WERI-Rb-1 (cell line): Measurements from ENCODE around the gene OR11H7.
"Not testable (repeated sequence)": the region's sequence is repeated elsewhere in the genome, so short reads cannot be mapped to it uniquely, and the experiment has no call there.

Source experiments
- DNase-seq: peaks from one replicate; pipeline ENCODE4 v3.0.0-alpha.2; 2020
- H3K27ac ChIP-seq: fragments of 250-450 bp; sonication (Bioruptor Pico); 2 replicates; pipeline ENCODE4 v1.5.1; 2020; ENCODE audit warnings: mild to moderate bottlenecking, moderate library complexity
- H3K27me3 ChIP-seq: fragments of 250-450 bp; sonication (Bioruptor Pico); 2 replicates; pipeline ENCODE4 v1.5.1; 2021; ENCODE audit warnings: mild to moderate bottlenecking, low read depth, moderate library complexity; ENCODE audit not compliant: insufficient read depth, severe bottlenecking
- H3K36me3 ChIP-seq: fragments of 250-450 bp; sonication (Bioruptor Pico); 2 replicates; pipeline ENCODE4 v1.5.1; 2020; ENCODE audit warnings: mild to moderate bottlenecking, moderate library complexity
- H3K4me3 ChIP-seq: 2 replicates; pipeline ENCODE4 v1.5.1; 2011; ENCODE audit warnings: low read depth, mild to moderate bottlenecking, control low read depth, low read length
- H3K9me3 ChIP-seq: fragments of 250-450 bp; sonication (Bioruptor Pico); 2 replicates; pipeline ENCODE4 v1.5.1; 2021; ENCODE audit warnings: mild to moderate bottlenecking, moderate library complexity; ENCODE audit not compliant: severe bottlenecking
- TF ChIP-seq, protein P1 (sequence below): IDR thresholded peaks from 2 replicates; pipeline ENCODE4 v1.5.1; 2011; ENCODE audit warnings: low read depth, mild to moderate bottlenecking, control low read depth, inconsistent platforms, low read length

The OR11H7 gene

DNA sequence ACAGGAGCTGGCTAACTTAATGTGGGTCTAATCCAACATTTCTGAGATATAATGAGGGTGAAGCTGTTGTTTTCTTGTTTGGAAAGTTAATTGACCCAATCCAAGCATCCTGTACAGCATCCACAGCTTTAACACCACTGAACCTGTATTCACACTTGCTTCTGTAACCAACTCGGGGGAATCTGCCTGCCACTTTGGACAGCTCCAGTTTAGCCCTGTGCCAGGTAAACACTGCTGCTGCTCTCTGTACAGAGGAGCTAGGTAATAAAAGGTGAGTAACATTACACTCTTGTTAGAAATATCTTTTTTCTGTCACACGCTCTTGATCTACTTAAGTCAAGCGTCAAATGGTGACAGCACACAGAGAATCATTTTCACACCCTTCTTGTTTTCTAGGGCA lies 37.4 kb upstream of the OR11H7 start:
- Histone ChIP-seq H3K27ac (no peak overlapping the region), H3K4me3 (no peak overlapping the region), H3K9me3 (no peaks in the 10 kb centered on the region), H3K36me3 (no peaks in the 10 kb centered on the region), H3K27me3 (peaks cover 59% of the 10 kb centered on the region)
- TF ChIP-seq, protein P1, sequence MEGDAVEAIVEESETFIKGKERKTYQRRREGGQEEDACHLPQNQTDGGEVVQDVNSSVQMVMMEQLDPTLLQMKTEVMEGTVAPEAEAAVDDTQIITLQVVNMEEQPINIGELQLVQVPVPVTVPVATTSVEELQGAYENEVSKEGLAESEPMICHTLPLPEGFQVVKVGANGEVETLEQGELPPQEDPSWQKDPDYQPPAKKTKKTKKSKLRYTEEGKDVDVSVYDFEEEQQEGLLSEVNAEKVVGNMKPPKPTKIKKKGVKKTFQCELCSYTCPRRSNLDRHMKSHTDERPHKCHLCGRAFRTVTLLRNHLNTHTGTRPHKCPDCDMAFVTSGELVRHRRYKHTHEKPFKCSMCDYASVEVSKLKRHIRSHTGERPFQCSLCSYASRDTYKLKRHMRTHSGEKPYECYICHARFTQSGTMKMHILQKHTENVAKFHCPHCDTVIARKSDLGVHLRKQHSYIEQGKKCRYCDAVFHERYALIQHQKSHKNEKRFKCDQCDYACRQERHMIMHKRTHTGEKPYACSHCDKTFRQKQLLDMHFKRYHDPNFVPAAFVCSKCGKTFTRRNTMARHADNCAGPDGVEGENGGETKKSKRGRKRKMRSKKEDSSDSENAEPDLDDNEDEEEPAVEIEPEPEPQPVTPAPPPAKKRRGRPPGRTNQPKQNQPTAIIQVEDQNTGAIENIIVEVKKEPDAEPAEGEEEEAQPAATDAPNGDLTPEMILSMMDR = no peak
- no peak for DNase-seq

DNA sequence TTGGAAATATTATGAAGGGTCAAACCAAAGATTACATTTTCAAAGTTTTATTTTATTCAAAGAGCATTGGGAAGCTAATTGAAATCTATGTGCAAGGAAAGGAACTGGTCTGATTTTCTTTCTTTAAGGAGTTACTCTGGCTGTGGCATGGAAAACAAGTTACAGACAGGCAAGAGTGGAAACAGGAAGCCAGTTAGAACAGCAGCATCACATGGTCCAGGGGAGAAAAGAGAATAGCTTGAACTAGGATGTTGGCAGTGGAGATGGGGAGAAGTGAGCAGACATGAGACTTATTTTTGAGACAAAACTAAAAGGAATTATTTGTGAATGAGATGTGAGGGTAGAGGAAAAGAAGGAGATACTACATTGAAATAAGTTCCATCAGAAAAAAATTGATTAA lies 34.7 kb upstream of the OR11H7 start:
- no peaks in the 10 kb centered on the region for H3K36me3 ChIP-seq
- TF ChIP-seq, protein P1 = no peak
- no peak for DNase-seq
- H3K27me3 ChIP-seq = peaks cover 81% of the 10 kb centered on the region
- H3K9me3 ChIP-seq = no peaks in the 10 kb centered on the region
- no peak overlapping the region for H3K4me3 ChIP-seq
- no peak overlapping the region for H3K27ac ChIP-seq

DNA sequence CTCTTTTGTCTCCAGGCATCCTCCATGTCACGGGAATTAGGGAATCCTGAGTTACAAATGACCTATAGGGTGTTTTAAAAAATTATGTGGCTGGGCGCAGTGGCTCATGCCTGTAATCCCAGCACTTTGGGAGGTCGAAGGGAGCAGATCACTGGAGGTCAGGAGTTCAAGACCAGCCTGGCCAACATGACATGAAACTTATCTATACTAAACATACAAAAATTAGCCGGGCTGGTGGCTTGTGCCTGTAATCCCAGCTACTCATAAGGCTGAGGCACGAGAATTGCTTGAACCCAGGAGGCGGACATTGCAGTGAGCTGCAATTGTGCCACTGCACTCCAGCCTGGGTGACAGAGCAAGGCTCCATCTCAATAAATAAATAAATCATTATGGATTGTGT lies 33.6 kb upstream of the OR11H7 start:
- DNase-seq, H3K4me3 ChIP-seq, H3K9me3 ChIP-seq, H3K36me3 ChIP-seq, H3K27ac ChIP-seq: not testable (repeated sequence)
- peaks cover 85% of the 10 kb centered on the region for H3K27me3 ChIP-seq

DNA sequence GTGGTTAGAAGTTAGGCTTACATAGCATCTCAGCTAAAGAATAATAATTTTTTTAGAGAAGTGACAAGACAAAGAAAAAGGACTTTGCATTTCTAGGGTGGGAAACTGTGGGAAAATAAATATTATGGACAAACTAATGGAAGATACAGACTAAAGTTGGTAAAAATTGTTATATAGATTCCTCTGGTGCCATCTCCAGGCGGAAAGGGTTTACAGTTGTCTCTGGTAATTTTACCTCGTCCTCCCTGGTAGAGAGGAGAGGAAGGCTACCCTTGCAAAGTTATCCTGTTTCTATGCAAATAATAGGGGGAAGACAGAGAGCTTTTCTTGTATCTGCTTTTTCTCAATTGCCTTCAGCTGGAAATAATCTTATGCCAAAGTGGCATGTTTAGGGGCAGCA lies 32.9 kb upstream of the OR11H7 start:
- no peak overlapping the region for H3K27ac ChIP-seq
- H3K36me3 ChIP-seq = no peaks in the 10 kb centered on the region
- no peak overlapping the region for H3K4me3 ChIP-seq
- H3K9me3 ChIP-seq = no peaks in the 10 kb centered on the region
- DNase-seq = no peak
- TF ChIP-seq, protein P1 = no peak
- H3K27me3 ChIP-seq = peaks cover 89% of the 10 kb centered on the region

DNA sequence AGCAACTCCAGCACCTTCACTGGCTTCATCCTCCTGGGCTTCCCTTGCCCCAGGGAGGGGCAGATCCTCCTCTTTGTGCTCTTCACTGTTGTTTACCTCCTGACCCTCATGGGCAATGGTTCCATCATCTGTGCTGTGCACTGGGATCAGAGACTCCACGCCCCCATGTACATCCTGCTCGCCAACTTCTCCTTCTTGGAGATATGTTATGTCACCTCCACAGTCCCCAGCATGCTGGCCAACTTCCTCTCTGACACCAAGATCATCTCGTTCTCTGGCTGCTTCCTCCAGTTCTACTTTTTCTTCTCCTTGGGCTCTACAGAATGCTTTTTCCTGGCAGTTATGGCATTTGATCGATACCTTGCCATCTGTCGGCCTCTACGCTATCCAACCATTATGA lies 31.3 kb upstream of the OR11H7 start:
- Histone ChIP-seq H3K9me3 (no peaks in the 10 kb centered on the region), H3K36me3 (no peaks in the 10 kb centered on the region), H3K27me3 (peaks cover 81% of the 10 kb centered on the region), H3K27ac (no peak overlapping the region), H3K4me3 (no peak overlapping the region)
- TF ChIP-seq, protein P1 = no peak
- DNase-seq = no peak

DNA sequence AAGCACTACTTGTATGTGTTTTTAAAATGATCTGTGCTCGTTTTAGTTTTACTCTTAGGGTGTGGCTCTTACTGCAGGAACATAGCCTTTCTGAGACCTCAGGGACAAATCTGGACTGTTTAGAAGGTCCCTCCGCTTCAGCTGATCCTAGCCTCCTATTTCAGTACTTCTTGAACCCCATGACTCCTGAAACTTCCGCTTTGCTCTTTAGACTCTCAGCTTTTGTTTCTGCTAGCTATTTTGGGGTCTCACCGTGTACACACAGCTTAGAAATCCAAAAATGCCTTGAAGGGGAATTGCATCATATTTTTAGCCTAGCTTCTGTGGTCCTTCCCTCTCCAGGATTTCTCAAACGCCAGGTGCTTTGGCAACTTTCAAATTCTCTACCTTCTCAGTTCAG lies 29.8 kb upstream of the OR11H7 start:
- DNase-seq = no peak
- H3K27me3 ChIP-seq = peaks cover 74% of the 10 kb centered on the region
- H3K9me3 ChIP-seq = no peaks in the 10 kb centered on the region
- TF ChIP-seq, protein P1 = no peak
- no peak overlapping the region for H3K27ac ChIP-seq
- no peaks in the 10 kb centered on the region for H3K36me3 ChIP-seq
- H3K4me3 ChIP-seq = no peak overlapping the region

DNA sequence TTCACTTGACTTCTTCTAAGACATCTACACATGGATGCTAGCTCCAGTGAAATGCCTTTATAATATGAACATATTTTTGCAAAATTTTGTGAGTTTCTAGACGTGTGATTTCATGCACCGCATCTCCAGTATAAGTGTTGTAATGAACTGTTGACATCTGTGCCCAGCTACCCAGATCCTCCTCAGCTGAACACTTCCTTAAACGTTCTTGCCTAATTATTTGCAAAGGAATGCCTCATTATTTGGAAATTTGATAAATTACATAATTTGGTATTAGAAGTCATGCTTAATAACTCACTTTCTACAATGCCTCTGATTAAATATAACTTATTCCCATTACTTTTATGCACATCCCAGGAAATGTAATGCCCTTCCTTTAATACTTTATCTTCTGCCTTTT lies 24.1 kb upstream of the OR11H7 start:
- H3K9me3 ChIP-seq = no peaks in the 10 kb centered on the region
- TF ChIP-seq, protein P1 = no peak
- DNase-seq = no peak
- peaks cover 57% of the 10 kb centered on the region for H3K27me3 ChIP-seq
- H3K36me3 ChIP-seq = no peaks in the 10 kb centered on the region
- H3K27ac ChIP-seq = no peak overlapping the region
- no peak overlapping the region for H3K4me3 ChIP-seq
